Measurements from ENCODE around the gene LHPP.

- TF ChIP-seq, protein P1, sequence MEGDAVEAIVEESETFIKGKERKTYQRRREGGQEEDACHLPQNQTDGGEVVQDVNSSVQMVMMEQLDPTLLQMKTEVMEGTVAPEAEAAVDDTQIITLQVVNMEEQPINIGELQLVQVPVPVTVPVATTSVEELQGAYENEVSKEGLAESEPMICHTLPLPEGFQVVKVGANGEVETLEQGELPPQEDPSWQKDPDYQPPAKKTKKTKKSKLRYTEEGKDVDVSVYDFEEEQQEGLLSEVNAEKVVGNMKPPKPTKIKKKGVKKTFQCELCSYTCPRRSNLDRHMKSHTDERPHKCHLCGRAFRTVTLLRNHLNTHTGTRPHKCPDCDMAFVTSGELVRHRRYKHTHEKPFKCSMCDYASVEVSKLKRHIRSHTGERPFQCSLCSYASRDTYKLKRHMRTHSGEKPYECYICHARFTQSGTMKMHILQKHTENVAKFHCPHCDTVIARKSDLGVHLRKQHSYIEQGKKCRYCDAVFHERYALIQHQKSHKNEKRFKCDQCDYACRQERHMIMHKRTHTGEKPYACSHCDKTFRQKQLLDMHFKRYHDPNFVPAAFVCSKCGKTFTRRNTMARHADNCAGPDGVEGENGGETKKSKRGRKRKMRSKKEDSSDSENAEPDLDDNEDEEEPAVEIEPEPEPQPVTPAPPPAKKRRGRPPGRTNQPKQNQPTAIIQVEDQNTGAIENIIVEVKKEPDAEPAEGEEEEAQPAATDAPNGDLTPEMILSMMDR (conservative IDR thresholded peaks at IDR 0.05): no peak
- no peak for TF ChIP-seq ZFX (IDR thresholded peaks at IDR 0.05)
Measured at GRCh38 chr10:124464028-124464965, 2.7 kb downstream of the LHPP start.
